GM23338 (cell line): ENCODE measurements around the gene SYNE1. TPM values are rescaled to one million over a fixed set of nuclear protein-coding genes. Genes with fewer than 3 reads are reported as not detected.

Experiments used
- ATAC-seq: fragments of 200-7000 bp; cut with Tn5 transposase; 3 replicates; pipeline ENCODE4 v1.9.1; 2020
- DNase-seq: peaks from one replicate; pipeline ENCODE4 v3.0.0-alpha.2; 2015; ENCODE audit warnings: low spot score
- H2AFZ ChIP-seq: fragments of 200-600 bp; sonication (generic); 2 replicates; pipeline ENCODE4 v1.8.0; 2016; ENCODE audit warnings: antibody characterized with exemption, mild to moderate bottlenecking, moderate library complexity
- H3F3A ChIP-seq: fragments of 200-600 bp; sonication (generic); replicated peaks from 2 replicates; pipeline ENCODE4 v1.8.0; 2017; ENCODE audit warnings: antibody characterized with exemption, mixed run types, low read depth
- H3K27ac ChIP-seq: fragments of 200-600 bp; sonication (generic); 2 replicates; pipeline ENCODE4 v1.6.1; 2016; ENCODE audit warnings: low read depth
- H3K27me3 ChIP-seq: fragments of 200-600 bp; sonication (generic); 2 replicates; pipeline ENCODE4 v1.8.0; 2016; ENCODE audit warnings: mild to moderate bottlenecking, mixed run types, moderate library complexity; ENCODE audit not compliant: insufficient read depth
- H3K36me3 ChIP-seq: fragments of 200-600 bp; sonication (generic); 2 replicates; pipeline ENCODE4 v1.8.0; 2016; ENCODE audit warnings: mild to moderate bottlenecking; ENCODE audit not compliant: insufficient read depth
- H3K4me1 ChIP-seq: fragments of 200-600 bp; sonication (generic); 2 replicates; pipeline ENCODE4 v1.8.0; 2016; ENCODE audit warnings: mild to moderate bottlenecking, moderate library complexity; ENCODE audit not compliant: insufficient read depth
- H3K4me2 ChIP-seq: fragments of 200-600 bp; sonication (generic); 2 replicates; pipeline ENCODE4 v1.7.1; 2017; ENCODE audit warnings: mixed run types
- H3K4me3 ChIP-seq: fragments of 200-600 bp; sonication (generic); 2 replicates; pipeline ENCODE4 v1.6.1; 2016; ENCODE audit warnings: mixed run types
- H3K79me2 ChIP-seq: fragments of 200-600 bp; sonication (generic); replicated peaks from 2 replicates; pipeline ENCODE4 v1.8.0; 2017; ENCODE audit warnings: mild to moderate bottlenecking; ENCODE audit not compliant: insufficient read depth
- H3K9me2 ChIP-seq: fragments of 200-600 bp; sonication (generic); 2 replicates; pipeline ENCODE4 v1.8.0; 2017; ENCODE audit not compliant: insufficient read depth
- H4K20me1 ChIP-seq: fragments of 200-600 bp; sonication (generic); replicated peaks from 2 replicates; pipeline ENCODE4 v1.8.0; 2017; ENCODE audit warnings: mild to moderate bottlenecking; ENCODE audit not compliant: insufficient read depth
- H3K27ac Mint-ChIP-seq: 2 replicates; pipeline ENCODE4 v1.8.0; 2020; ENCODE audit warnings: inconsistent platforms, mild to moderate bottlenecking, moderate library complexity, mixed read lengths
- H3K27me3 Mint-ChIP-seq: 3 replicates; pipeline ENCODE4 v1.8.0; 2022; ENCODE audit warnings: low read depth, mild to moderate bottlenecking, moderate library complexity, mixed read lengths, inconsistent platforms; ENCODE audit not compliant: insufficient read depth, poor library complexity
- H3K36me3 Mint-ChIP-seq: 3 replicates; pipeline ENCODE4 v1.8.0; 2021; ENCODE audit warnings: low read depth, mild to moderate bottlenecking, inconsistent platforms, moderate library complexity, mixed read lengths
- H3K4me1 Mint-ChIP-seq: 3 replicates; pipeline ENCODE4 v1.8.0; 2020; ENCODE audit warnings: mild to moderate bottlenecking, inconsistent platforms, mixed read lengths
- H3K4me3 Mint-ChIP-seq: 3 replicates; pipeline ENCODE4 v1.8.0; 2021; ENCODE audit warnings: moderate library complexity, mild to moderate bottlenecking, inconsistent platforms, mixed read lengths
- H3K9me3 Mint-ChIP-seq: 3 replicates; pipeline ENCODE4 v1.8.0; 2020; ENCODE audit warnings: moderate library complexity, mild to moderate bottlenecking, inconsistent platforms, mixed read lengths
- EZH2 ChIP-seq: fragments of 200-600 bp; sonication (generic); IDR thresholded peaks from one replicate; pipeline ENCODE4 v1.8.0; 2017; ENCODE audit warnings: antibody characterized with exemption, mild to moderate bottlenecking, low read depth; ENCODE audit not compliant: unreplicated experiment
- JUNB ChIP-seq: IDR thresholded peaks from one replicate; pipeline ENCODE4 v1.6.1; 2016; ENCODE audit warnings: antibody characterized with exemption; ENCODE audit not compliant: unreplicated experiment
- NANOG ChIP-seq: IDR thresholded peaks from 2 replicates; pipeline ENCODE4 v1.6.1; 2016; ENCODE audit warnings: antibody characterized with exemption, borderline replicate concordance
- POLR2AphosphoS5 ChIP-seq: IDR thresholded peaks from 2 replicates; pipeline ENCODE4 v1.6.1; 2016; ENCODE audit warnings: antibody characterized with exemption, low read depth
- STAT1 ChIP-seq: IDR thresholded peaks from one replicate; pipeline ENCODE4 v1.6.1; 2016; ENCODE audit warnings: antibody characterized with exemption; ENCODE audit not compliant: unreplicated experiment
- ZNF331 ChIP-seq: fragments of 250-450 bp; sonication (Bioruptor Pico); IDR thresholded peaks from 2 replicates; pipeline ENCODE4 v1.5.0; 2020; ENCODE audit warnings: low read depth, mild to moderate bottlenecking, moderate library complexity
- polyA plus RNA-seq: library from polyadenylated mRNA; unstranded; fragments of >200 nt; fragmentation: Nextera tagmentation; extraction: Ambion mirVana; gene quantifications from 2 replicates; pipeline ENCODE4 v1.2.1, GENCODE V29; 2016
- total RNA-seq: library from RNA; depleted of rRNA; stranded (reverse); fragments of >200 nt; shearing (Covaris generic); gene quantifications from 2 replicates; pipeline ENCODE4 v1.2.3, GENCODE V29; 2014
- TF ChIP-seq, protein P1 (sequence below): fragments of 250-450 bp; sonication (Bioruptor Pico); IDR thresholded peaks from 2 replicates; pipeline ENCODE4 v1.5.0; 2020; ENCODE audit warnings: mild to moderate bottlenecking, moderate library complexity
- TF ChIP-seq, protein P2 (sequence below), 2 experiments: fragments of 200-600 bp in 1 of 2; sonication (generic) in 1 of 2; conservative IDR thresholded peaks; 2 replicates each; pipeline versions ENCODE4 v1.5.1 to v1.6.1; 2016 to 2017; ENCODE audit warnings: antibody characterized with exemption in 2 of 2, low read depth in 2 of 2, mild to moderate bottlenecking in 2 of 2, moderate library complexity in 1 of 2
- TF ChIP-seq, protein P3 (sequence below): IDR thresholded peaks from 2 replicates; pipeline ENCODE4 v1.6.1; 2016; ENCODE audit warnings: antibody characterized with exemption
- TF ChIP-seq, protein P4 (sequence below): IDR thresholded peaks from one replicate; pipeline ENCODE4 v1.6.1; 2018; ENCODE audit warnings: antibody characterized with exemption; ENCODE audit not compliant: unreplicated experiment

Gene SYNE1
- total and polyA plus RNA-seq, 2 experiments from 2014 or later, result 3.9 to 13.6 TPM

DNA sequence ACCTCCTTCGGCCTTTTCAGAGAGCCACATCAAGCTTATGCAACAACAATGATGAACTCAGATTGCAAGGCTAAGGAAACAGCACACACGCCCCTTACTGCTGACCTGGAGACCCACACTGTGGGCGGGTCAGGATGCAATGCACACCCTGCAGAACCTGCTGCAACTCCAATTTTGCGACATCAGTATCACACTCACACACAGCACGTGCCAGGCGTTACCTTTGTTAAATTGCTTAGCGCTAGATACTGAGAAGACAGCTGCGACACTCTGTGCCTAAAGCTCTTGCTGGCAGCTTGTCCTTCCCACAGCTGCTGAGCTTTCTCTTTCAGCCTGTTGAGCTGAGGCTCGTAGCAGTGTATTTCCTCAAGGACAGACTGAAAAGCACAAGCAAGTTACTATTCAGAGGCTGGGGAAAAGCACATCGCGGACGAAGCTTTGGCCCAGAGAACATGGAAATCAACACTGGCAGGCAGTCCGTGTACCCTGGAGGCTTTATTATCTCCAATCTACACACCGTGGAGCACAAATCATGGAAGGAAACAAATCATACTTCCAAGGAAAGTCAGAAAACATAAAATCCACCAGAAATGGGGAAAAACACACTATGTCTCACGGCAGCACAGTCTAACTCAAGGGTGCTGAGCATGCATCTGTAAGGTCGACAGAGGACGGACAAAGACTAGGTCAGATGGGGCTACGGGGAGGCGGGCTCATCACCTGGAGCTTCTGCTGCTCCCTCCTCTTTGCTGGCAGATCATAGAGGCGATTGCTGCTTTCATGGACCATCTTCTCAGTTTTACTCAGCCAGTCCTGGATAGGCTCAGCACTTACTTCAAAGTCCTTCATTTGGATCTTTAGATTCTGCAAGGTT, 268.2 kb downstream of the SYNE1 start:
- Histone ChIP-seq H2AFZ (peak overlapping the region; percentile 90), H3K36me3 (no peaks in the 10 kb centered on the region), H3K9me2 (no peaks in the 10 kb centered on the region), H3K4me2 (no peak overlapping the region), H3K4me3 (no peak overlapping the region), H4K20me1 (no peaks in the 10 kb centered on the region), H3K79me2 (no peaks in the 10 kb centered on the region), H3K4me1 (no peaks in the 10 kb centered on the region; the same call in 1 of the 2 replicates), H3F3A (no peaks in the 10 kb centered on the region), H3K27me3 (no peaks in the 10 kb centered on the region), H3K27ac (0 out of 2 replicates have a peak overlapping the region, but pooled peaks have one; percentile 63)
- H3K27me3 Mint-ChIP-seq, result peaks cover 1% of the 10 kb centered on the region
- H3K4me1 Mint-ChIP-seq, result peaks cover 7% of the 10 kb centered on the region; the same call in 2 of the 3 replicates
- H3K4me3 Mint-ChIP-seq, result no peak overlapping the region
- DNase-seq (no peak), ATAC-seq (peak; percentile 51)
- H3K36me3 Mint-ChIP-seq, result no peaks in the 10 kb centered on the region
- H3K27ac Mint-ChIP-seq, result no peak overlapping the region
- no peaks in the 10 kb centered on the region; the same call in 2 of the 3 replicates for H3K9me3 Mint-ChIP-seq
- TF ChIP-seq EZH2 (no peak), POLR2AphosphoS5 (no peak), STAT1 (no peak), JUNB (no peak), NANOG (no peak), ZNF331 (CRISPR knock-in tag) (no peak)
- TF ChIP-seq, protein P1, sequence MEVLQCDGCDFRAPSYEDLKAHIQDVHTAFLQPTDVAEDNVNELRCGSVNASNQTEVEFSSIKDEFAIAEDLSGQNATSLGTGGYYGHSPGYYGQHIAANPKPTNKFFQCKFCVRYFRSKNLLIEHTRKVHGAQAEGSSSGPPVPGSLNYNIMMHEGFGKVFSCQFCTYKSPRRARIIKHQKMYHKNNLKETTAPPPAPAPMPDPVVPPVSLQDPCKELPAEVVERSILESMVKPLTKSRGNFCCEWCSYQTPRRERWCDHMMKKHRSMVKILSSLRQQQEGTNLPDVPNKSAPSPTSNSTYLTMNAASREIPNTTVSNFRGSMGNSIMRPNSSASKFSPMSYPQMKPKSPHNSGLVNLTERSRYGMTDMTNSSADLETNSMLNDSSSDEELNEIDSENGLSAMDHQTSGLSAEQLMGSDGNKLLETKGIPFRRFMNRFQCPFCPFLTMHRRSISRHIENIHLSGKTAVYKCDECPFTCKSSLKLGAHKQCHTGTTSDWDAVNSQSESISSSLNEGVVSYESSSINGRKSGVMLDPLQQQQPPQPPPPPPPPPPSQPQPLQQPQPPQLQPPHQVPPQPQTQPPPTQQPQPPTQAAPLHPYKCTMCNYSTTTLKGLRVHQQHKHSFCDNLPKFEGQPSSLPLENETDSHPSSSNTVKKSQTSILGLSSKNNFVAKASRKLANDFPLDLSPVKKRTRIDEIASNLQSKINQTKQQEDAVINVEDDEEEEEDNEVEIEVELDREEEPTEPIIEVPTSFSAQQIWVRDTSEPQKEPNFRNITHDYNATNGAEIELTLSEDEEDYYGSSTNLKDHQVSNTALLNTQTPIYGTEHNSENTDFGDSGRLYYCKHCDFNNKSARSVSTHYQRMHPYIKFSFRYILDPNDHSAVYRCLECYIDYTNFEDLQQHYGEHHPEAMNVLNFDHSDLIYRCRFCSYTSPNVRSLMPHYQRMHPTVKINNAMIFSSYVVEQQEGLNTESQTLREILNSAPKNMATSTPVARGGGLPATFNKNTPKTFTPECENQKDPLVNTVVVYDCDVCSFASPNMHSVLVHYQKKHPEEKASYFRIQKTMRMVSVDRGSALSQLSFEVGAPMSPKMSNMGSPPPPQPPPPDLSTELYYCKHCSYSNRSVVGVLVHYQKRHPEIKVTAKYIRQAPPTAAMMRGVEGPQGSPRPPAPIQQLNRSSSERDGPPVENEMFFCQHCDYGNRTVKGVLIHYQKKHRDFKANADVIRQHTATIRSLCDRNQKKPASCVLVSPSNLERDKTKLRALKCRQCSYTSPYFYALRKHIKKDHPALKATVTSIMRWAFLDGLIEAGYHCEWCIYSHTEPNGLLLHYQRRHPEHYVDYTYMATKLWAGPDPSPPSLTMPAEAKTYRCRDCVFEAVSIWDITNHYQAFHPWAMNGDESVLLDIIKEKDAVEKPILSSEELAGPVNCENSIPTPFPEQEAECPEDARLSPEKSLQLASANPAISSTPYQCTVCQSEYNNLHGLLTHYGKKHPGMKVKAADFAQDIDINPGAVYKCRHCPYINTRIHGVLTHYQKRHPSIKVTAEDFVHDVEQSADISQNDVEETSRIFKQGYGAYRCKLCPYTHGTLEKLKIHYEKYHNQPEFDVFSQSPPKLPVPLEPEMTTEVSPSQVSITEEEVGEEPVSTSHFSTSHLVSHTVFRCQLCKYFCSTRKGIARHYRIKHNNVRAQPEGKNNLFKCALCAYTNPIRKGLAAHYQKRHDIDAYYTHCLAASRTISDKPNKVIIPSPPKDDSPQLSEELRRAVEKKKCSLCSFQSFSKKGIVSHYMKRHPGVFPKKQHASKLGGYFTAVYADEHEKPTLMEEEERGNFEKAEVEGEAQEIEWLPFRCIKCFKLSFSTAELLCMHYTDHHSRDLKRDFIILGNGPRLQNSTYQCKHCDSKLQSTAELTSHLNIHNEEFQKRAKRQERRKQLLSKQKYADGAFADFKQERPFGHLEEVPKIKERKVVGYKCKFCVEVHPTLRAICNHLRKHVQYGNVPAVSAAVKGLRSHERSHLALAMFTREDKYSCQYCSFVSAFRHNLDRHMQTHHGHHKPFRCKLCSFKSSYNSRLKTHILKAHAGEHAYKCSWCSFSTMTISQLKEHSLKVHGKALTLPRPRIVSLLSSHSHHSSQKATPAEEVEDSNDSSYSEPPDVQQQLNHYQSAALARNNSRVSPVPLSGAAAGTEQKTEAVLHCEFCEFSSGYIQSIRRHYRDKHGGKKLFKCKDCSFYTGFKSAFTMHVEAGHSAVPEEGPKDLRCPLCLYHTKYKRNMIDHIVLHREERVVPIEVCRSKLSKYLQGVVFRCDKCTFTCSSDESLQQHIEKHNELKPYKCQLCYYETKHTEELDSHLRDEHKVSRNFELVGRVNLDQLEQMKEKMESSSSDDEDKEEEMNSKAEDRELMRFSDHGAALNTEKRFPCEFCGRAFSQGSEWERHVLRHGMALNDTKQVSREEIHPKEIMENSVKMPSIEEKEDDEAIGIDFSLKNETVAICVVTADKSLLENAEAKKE (CRISPR knock-in tag), result no peak
- TF ChIP-seq, protein P2, sequence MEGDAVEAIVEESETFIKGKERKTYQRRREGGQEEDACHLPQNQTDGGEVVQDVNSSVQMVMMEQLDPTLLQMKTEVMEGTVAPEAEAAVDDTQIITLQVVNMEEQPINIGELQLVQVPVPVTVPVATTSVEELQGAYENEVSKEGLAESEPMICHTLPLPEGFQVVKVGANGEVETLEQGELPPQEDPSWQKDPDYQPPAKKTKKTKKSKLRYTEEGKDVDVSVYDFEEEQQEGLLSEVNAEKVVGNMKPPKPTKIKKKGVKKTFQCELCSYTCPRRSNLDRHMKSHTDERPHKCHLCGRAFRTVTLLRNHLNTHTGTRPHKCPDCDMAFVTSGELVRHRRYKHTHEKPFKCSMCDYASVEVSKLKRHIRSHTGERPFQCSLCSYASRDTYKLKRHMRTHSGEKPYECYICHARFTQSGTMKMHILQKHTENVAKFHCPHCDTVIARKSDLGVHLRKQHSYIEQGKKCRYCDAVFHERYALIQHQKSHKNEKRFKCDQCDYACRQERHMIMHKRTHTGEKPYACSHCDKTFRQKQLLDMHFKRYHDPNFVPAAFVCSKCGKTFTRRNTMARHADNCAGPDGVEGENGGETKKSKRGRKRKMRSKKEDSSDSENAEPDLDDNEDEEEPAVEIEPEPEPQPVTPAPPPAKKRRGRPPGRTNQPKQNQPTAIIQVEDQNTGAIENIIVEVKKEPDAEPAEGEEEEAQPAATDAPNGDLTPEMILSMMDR (conservative IDR thresholded peaks at IDR 0.05; ENCODE audit: low read depth in 2 of 2), result no peak
- TF ChIP-seq, protein P3, sequence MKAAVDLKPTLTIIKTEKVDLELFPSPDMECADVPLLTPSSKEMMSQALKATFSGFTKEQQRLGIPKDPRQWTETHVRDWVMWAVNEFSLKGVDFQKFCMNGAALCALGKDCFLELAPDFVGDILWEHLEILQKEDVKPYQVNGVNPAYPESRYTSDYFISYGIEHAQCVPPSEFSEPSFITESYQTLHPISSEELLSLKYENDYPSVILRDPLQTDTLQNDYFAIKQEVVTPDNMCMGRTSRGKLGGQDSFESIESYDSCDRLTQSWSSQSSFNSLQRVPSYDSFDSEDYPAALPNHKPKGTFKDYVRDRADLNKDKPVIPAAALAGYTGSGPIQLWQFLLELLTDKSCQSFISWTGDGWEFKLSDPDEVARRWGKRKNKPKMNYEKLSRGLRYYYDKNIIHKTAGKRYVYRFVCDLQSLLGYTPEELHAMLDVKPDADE, result no peak
- TF ChIP-seq, protein P4, sequence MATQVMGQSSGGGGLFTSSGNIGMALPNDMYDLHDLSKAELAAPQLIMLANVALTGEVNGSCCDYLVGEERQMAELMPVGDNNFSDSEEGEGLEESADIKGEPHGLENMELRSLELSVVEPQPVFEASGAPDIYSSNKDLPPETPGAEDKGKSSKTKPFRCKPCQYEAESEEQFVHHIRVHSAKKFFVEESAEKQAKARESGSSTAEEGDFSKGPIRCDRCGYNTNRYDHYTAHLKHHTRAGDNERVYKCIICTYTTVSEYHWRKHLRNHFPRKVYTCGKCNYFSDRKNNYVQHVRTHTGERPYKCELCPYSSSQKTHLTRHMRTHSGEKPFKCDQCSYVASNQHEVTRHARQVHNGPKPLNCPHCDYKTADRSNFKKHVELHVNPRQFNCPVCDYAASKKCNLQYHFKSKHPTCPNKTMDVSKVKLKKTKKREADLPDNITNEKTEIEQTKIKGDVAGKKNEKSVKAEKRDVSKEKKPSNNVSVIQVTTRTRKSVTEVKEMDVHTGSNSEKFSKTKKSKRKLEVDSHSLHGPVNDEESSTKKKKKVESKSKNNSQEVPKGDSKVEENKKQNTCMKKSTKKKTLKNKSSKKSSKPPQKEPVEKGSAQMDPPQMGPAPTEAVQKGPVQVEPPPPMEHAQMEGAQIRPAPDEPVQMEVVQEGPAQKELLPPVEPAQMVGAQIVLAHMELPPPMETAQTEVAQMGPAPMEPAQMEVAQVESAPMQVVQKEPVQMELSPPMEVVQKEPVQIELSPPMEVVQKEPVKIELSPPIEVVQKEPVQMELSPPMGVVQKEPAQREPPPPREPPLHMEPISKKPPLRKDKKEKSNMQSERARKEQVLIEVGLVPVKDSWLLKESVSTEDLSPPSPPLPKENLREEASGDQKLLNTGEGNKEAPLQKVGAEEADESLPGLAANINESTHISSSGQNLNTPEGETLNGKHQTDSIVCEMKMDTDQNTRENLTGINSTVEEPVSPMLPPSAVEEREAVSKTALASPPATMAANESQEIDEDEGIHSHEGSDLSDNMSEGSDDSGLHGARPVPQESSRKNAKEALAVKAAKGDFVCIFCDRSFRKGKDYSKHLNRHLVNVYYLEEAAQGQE, result no peak
